ENCODE data around the gene OS9.

- TF ChIP-seq ZNF530 (tag by site-specific recombination; IDR thresholded peaks at IDR 0.05; ENCODE audit: low read depth) = no peak
- no peak for TF ChIP-seq PRDM1 (tag by site-specific recombination; IDR thresholded peaks at IDR 0.05)
- no peak for TF ChIP-seq PRDM10 (tag by site-specific recombination; IDR thresholded peaks at IDR 0.05)
- no peak for TF ChIP-seq ZBTB8A (tag by site-specific recombination; IDR thresholded peaks at IDR 0.05)
- no peak for TF ChIP-seq REST (tag by site-specific recombination; IDR thresholded peaks at IDR 0.05)
- no peak for TF ChIP-seq ZNF561 (tag by site-specific recombination; IDR thresholded peaks at IDR 0.05; ENCODE audit: borderline replicate concordance)
- TF ChIP-seq CTCF (tag by site-specific recombination; IDR thresholded peaks at IDR 0.05) = no peak
- no peak for TF ChIP-seq ZNF175 (tag by site-specific recombination; IDR thresholded peaks at IDR 0.05)
- TF ChIP-seq ZNF292 (tag by site-specific recombination; IDR thresholded peaks at IDR 0.05; ENCODE audit: borderline replicate concordance, low read depth) = no peak
- TF ChIP-seq ZSCAN5A (tag by site-specific recombination; IDR thresholded peaks at IDR 0.05) = no peak
- no peak for TF ChIP-seq TCF7L2 (IDR thresholded peaks at IDR 0.05; ENCODE audit: borderline replicate concordance, low read depth, low read length)
- no peak for TF ChIP-seq ZNF555 (tag by site-specific recombination; conservative IDR thresholded peaks at IDR 0.05)
- no peak for TF ChIP-seq ZNF23 (tag by site-specific recombination; IDR thresholded peaks at IDR 0.05; ENCODE audit: borderline replicate concordance)
These were observed 39.9 kb upstream of the OS9 start for GRCh38 chr12:57654042-57654441.

Measured in HEK293 (cell line).